Ascending aorta (tissue), 2 donors: ENCODE data around the gene IQUB. TPM values are rescaled to one million over a fixed set of nuclear protein-coding genes. Genes with fewer than 3 reads are reported as not detected.

Experiments
- DNase-seq, 2 donors: peaks; one replicate each; pipeline ENCODE4 v3.0.0-alpha.2; 2019; ENCODE audit warnings: low spot score in 2 of 2
- H3K27ac ChIP-seq, 2 donors: fragments of 200-600 bp; sonication (generic); one replicate each; pipeline ENCODE4 v1.5.1; 2016 to 2017; ENCODE audit warnings: mild to moderate bottlenecking in 1 of 2
- H3K27me3 ChIP-seq: fragments of 200-600 bp; sonication (generic); one replicate; pipeline ENCODE4 v1.5.1; 2017
- H3K36me3 ChIP-seq, 2 donors: fragments of 200-600 bp; sonication (generic); one replicate each; pipeline ENCODE4 v1.5.1; 2016
- H3K4me1 ChIP-seq, 2 donors: fragments of 200-600 bp; sonication (generic); one replicate each; pipeline ENCODE4 v1.5.1; 2016 to 2017; ENCODE audit warnings: mild to moderate bottlenecking in 1 of 2
- H3K4me3 ChIP-seq, 2 donors: fragments of 200-600 bp; sonication (generic); one replicate each; pipeline ENCODE4 v1.5.1; 2016 to 2017; ENCODE audit warnings: mild to moderate bottlenecking in 1 of 2
- H3K9me3 ChIP-seq, 2 donors: fragments of 200-600 bp; sonication (generic); one replicate each; pipeline ENCODE4 v1.5.1; 2016
- CTCF ChIP-seq, 3 experiments: fragments of 200-600 bp in 2 of 3; fragments of 450-650 bp in 1 of 3; sonication (generic) in 2 of 3; IDR thresholded peaks; one replicate each; pipeline ENCODE4 v1.5.1; 2016 to 2019; ENCODE audit warnings: antibody characterized with exemption in 3 of 3, mild to moderate bottlenecking in 1 of 3, moderate library complexity in 1 of 3
- intact Hi-C: fragments of 100-400 bp; cut with DNase I; formaldehyde crosslinking; loops from one replicate; pipeline ENCODE4 v1.15.1; 2023
- total RNA-seq: library from RNA; depleted of rRNA; stranded (reverse); fragments of >200 nt; gene quantifications from one replicate; pipeline ENCODE4 v1.1.0, GENCODE V29; 2016

Gene IQUB
- total RNA-seq, 1 donor from 2014 or later: not detected

- no peaks in the 10 kb centered on the region for H3K9me3 ChIP-seq
- H3K36me3 ChIP-seq: peaks cover 2 to 3% of the 10 kb centered on the region in 2 donors
- intact Hi-C loops: loop anchor here (5.0 to 10.0 kb wide), 3 partner anchors 42 to 1394 kb away; partner anchors contain the start of genes AASS and FEZF1
- no peak for TF ChIP-seq CTCF (IDR thresholded peaks at IDR 0.05)
- H3K27ac ChIP-seq: no peak overlapping the region
- peaks cover 0 to 5% of the 10 kb centered on the region in 2 donors for H3K4me1 ChIP-seq
- DNase-seq: no peak
- no peak overlapping the region for H3K4me3 ChIP-seq
- no peaks in the 10 kb centered on the region for H3K27me3 ChIP-seq
Measured at GRCh38 chr7:123538897-123539296, 4.5 kb upstream of the IQUB start.

- Histone ChIP-seq H3K27me3 (no peaks in the 10 kb centered on the region), H3K4me3 (no peak overlapping the region), H3K4me1 (peaks cover 0 to 6% of the 10 kb centered on the region in 2 donors), H3K36me3 (peaks cover 2 to 3% of the 10 kb centered on the region in 2 donors), H3K9me3 (no peaks in the 10 kb centered on the region), H3K27ac (no peak overlapping the region)
- no peak for DNase-seq
- no peak for TF ChIP-seq CTCF (IDR thresholded peaks at IDR 0.05)
- intact Hi-C loops: loop anchor here (5.0 to 10.0 kb wide), 3 partner anchors 41 to 1393 kb away; partner anchors contain the start of genes AASS and FEZF1
Measured at GRCh38 chr7:123538189-123538714, 3.9 kb upstream of the IQUB start.

- no peak overlapping the region for H3K27ac ChIP-seq
- peaks cover 0 to 6% of the 10 kb centered on the region in 2 donors for H3K4me1 ChIP-seq
- intact Hi-C loops: loop anchor here (5.0 to 10.0 kb wide), 3 partner anchors 40 to 1392 kb away; partner anchors contain the start of genes AASS and FEZF1
Measured at GRCh38 chr7:123537026-123537642, 2.7 kb upstream of the IQUB start.

GRCh38 chr7:123535517-123535916, 1.1 kb upstream of the IQUB start:
- no peak for DNase-seq
- no peaks in the 10 kb centered on the region for H3K27me3 ChIP-seq
- peaks cover 0 to 6% of the 10 kb centered on the region in 2 donors for H3K4me1 ChIP-seq
- peak overlapping the region; percentile 66 to 68 for H3K4me3 ChIP-seq
- H3K36me3 ChIP-seq: peaks cover 0 to 2% of the 10 kb centered on the region in 2 donors
- peak overlapping the region; percentile 84 to 85 for H3K27ac ChIP-seq
- intact Hi-C loops: loop anchor here (5.0 to 10.0 kb wide), 3 partner anchors 38 to 1391 kb away; partner anchors contain the start of genes AASS and FEZF1
- TF ChIP-seq CTCF (IDR thresholded peaks at IDR 0.05): no peak
- no peaks in the 10 kb centered on the region for H3K9me3 ChIP-seq

More at GRCh38 chr7:123537026-123537642, 2.7 kb upstream of the IQUB start:
- no peak for DNase-seq
- no peaks in the 10 kb centered on the region for H3K9me3 ChIP-seq
- H3K4me3 ChIP-seq: no peak overlapping the region
- H3K36me3 ChIP-seq: peaks cover 2 to 3% of the 10 kb centered on the region in 2 donors
- TF ChIP-seq CTCF (IDR thresholded peaks at IDR 0.05): peak in 2 of 3 experiments; percentile 14 to 48
- no peaks in the 10 kb centered on the region for H3K27me3 ChIP-seq

GRCh38 chr7:123533929-123534382, 439 bp downstream of the IQUB start:
- Histone ChIP-seq H3K27ac (peak overlapping the region; percentile 6 to 84), H3K4me3 (peak overlapping the region; percentile 66 to 68), H3K27me3 (no peaks in the 10 kb centered on the region), H3K4me1 (peaks cover 0 to 6% of the 10 kb centered on the region in 2 donors), H3K9me3 (no peaks in the 10 kb centered on the region), H3K36me3 (no peaks in the 10 kb centered on the region)
- TF ChIP-seq CTCF (IDR thresholded peaks at IDR 0.05): no peak
- intact Hi-C loops: loop anchor here (1.0 to 10.0 kb wide), 3 partner anchors 23 to 1389 kb away; partner anchors contain the start of genes AASS, FEZF1 and NDUFA5
- DNase-seq: no peak
